GM12878 (cell line): Measurements from ENCODE around the gene LRRC75B. TPM values are rescaled to one million over a fixed set of nuclear protein-coding genes. Genes with fewer than 3 reads are reported as not detected.
"Not testable (repeated sequence)": the region's sequence is repeated elsewhere in the genome, so short reads cannot be mapped to it uniquely, and the experiment has no call there.

Source experiments
- ATAC-seq: fragments of 200-7000 bp; cut with Tn5 transposase; 3 replicates; pipeline ENCODE4 v1.9.1; 2020; ENCODE audit warnings: mild to moderate bottlenecking, moderate library complexity
- BruUV-seq: library from RNA; stranded (reverse); fragments of 400-500 nt; replicated peaks from 2 replicates; lab custom pipeline; 2021; lab: Mats Ljungman, UMichigan
- CTCF ChIA-PET: fragments of 300-600 bp; sonication (Branson Sonifier 250); formaldehyde crosslinking; extraction: SDS; loops from one replicate; lab custom pipeline; 2021; ENCODE audit warnings: inconsistent platforms; lab: Yijun Ruan, JAX
- POLR2A ChIA-PET: fragments of 350-600 bp; formaldehyde crosslinking; extraction: SDS; loops from one replicate; lab custom pipeline; 2021; ENCODE audit warnings: inconsistent platforms; lab: Charles Lee
- RAD21 ChIA-PET: fragments of 300-600 bp; sonication (Branson Sonifier 250); formaldehyde crosslinking; loops from one replicate; lab custom pipeline; 2023; ENCODE audit warnings: antibody characterized with exemption; ENCODE audit not compliant: unreplicated experiment; lab: Charles Lee
- SMC1A ChIA-PET: fragments of 300-600 bp; sonication (Branson Sonifier 250); formaldehyde crosslinking; loops from one replicate; lab custom pipeline; 2023; ENCODE audit not compliant: unreplicated experiment, uncharacterized antibody; lab: Charles Lee
- DNase-seq: peaks from one replicate; pipeline ENCODE4 v3.0.0-alpha.2; 2011; ENCODE audit warnings: low read depth, low spot score
- FAIRE-seq: peaks from 3 replicates; lab custom pipeline; 2011; peaks lifted over from hg19 to GRCh38; lab: Jason Lieb, UNC
- H2AFZ ChIP-seq: 2 replicates; pipeline ENCODE4 v1.6.0; 2011; ENCODE audit warnings: low read depth, low read length, control low read depth; ENCODE audit not compliant: control insufficient read depth
- H3K27ac ChIP-seq: 2 replicates; pipeline ENCODE4 v1.5.1; 2011; ENCODE audit warnings: control low read depth; ENCODE audit not compliant: control insufficient read depth, insufficient read depth
- H3K27me3 ChIP-seq, 2 experiments: replicated peaks in 1 of 2; 2 replicates each; pipeline versions ENCODE4 v1.6.0 to v1.6.1; 2011; ENCODE audit warnings: low read length in 1 of 2; ENCODE audit not compliant: control insufficient read depth in 2 of 2, insufficient read depth in 2 of 2
- H3K36me3 ChIP-seq, 2 experiments: 2 replicates each; pipeline ENCODE4 v1.5.1; 2011; ENCODE audit warnings: low read length in 1 of 2; ENCODE audit not compliant: control insufficient read depth in 2 of 2, insufficient read depth in 2 of 2
- H3K4me1 ChIP-seq: 2 replicates; pipeline ENCODE4 v1.6.1; 2011; ENCODE audit warnings: mild to moderate bottlenecking, low read length, moderate library complexity, mixed read lengths; ENCODE audit not compliant: control insufficient read depth, insufficient read depth
- H3K4me2 ChIP-seq: 2 replicates; pipeline ENCODE4 v1.6.0; 2011; ENCODE audit warnings: control low read depth; ENCODE audit not compliant: control insufficient read depth, insufficient read depth
- H3K4me3 ChIP-seq: fragments of 200-600 bp; sonication (generic); 2 replicates; pipeline ENCODE4 v1.5.1; 2016
- H3K79me2 ChIP-seq: 2 replicates; pipeline ENCODE4 v1.6.0; 2011; ENCODE audit warnings: low read length; ENCODE audit not compliant: control insufficient read depth, insufficient read depth
- H3K9ac ChIP-seq: 2 replicates; pipeline ENCODE4 v1.8.0; 2011; ENCODE audit warnings: low read length, control low read depth, mixed read lengths; ENCODE audit not compliant: control insufficient read depth, insufficient read depth
- H3K9me3 ChIP-seq: replicated peaks from 3 replicates; pipeline ENCODE4 v1.5.1; 2011; ENCODE audit warnings: mild to moderate bottlenecking, low read length; ENCODE audit not compliant: control insufficient read depth, insufficient read depth
- H4K20me1 ChIP-seq: 2 replicates; pipeline ENCODE4 v1.6.0; 2011; ENCODE audit not compliant: control insufficient read depth, insufficient read depth
- EGR1 ChIP-seq, 2 experiments: IDR thresholded peaks; 1 replicate in 1 of 2; 2 replicates in 1 of 2; pipeline ENCODE4 v1.6.1; 2011 to 2012; ENCODE audit warnings: low read depth in 2 of 2, low read length in 2 of 2, borderline replicate concordance in 1 of 2, mild to moderate bottlenecking in 1 of 2, moderate library complexity in 1 of 2
- GATAD2B ChIP-seq: fragments of 450-650 bp; conservative IDR thresholded peaks from 2 replicates; pipeline ENCODE4 v1.6.1; 2017; ENCODE audit warnings: low read depth, mild to moderate bottlenecking, moderate library complexity
- NR2F1 ChIP-seq: fragments of 450-650 bp; conservative IDR thresholded peaks from 2 replicates; pipeline ENCODE4 v1.6.1; 2017; ENCODE audit warnings: mild to moderate bottlenecking
- RFX5 ChIP-seq: IDR thresholded peaks from 2 replicates; pipeline ENCODE4 v1.6.1; 2011; ENCODE audit warnings: low read depth, low read length, improper control_type of control experiment
- WGBS: methylation state at CpG from one replicate; pipeline ENCODE4 v1.1.6; 2016; ENCODE audit warnings: low lambda C conversion rate; ENCODE audit not compliant: insufficient replicate concordance, insufficient coverage; ENCODE audit errors: missing lambda C conversion rate; 5-methylcytosine and 5-hydroxymethylcytosine counted together
- in situ Hi-C: fragments of 300-500 bp; cut with MboI; formaldehyde crosslinking; loops from 9 replicates; pipeline ENCODE4 v1.14.3; 2018; ENCODE audit warnings: mixed read lengths
- intact Hi-C: fragments of 100-400 bp; cut with micrococcal nuclease; formaldehyde crosslinking; loops from one replicate; pipeline ENCODE4 v1.14.2; 2022; ENCODE audit not compliant: unreplicated experiment
- polyA plus RNA-seq, 11 experiments: library from polyadenylated mRNA; depleted of rRNA in 4 of 11; unstranded in 6 of 11; stranded (reverse) in 5 of 11; fragments of >200 nt; fragmentation: Nextera tagmentation in 4 of 11; fragmentation: Illumina TruSeq in 1 of 11; extraction: Ambion mirVana in 4 of 11; extraction: Trizol in 1 of 11; gene quantifications; 1 replicate in 1 of 11; 2 replicates in 10 of 11; pipeline versions ENCODE4 v1.2.1 to v1.2.3, GENCODE V29; 2011 to 2016; ENCODE audit warnings: inconsistent platforms in 2 of 11, missing spikeins in 2 of 11, low read depth in 1 of 11
- total RNA-seq, 4 experiments: library from RNA; depleted of rRNA in 3 of 4; stranded (reverse); fragments of >200 nt in 3 of 4; fragmentation: Illumina TruSeq in 1 of 4; extraction: Trizol in 1 of 4; gene quantifications; 2 replicates each; pipeline versions ENCODE4 v1.2.1 to v1.2.3, GENCODE V29; 2013 to 2021

The LRRC75B gene
- total and polyA plus RNA-seq, 10 of the 15 experiments (the other 5 are each of a cell fraction or from before 2014, with no cell fraction given): 0.09 to 0.98 (median 0.11) TPM; not detected in 3

GRCh38 chr22:24593559-24593835, 624 bp upstream of the LRRC75B start:
- H3K36me3 ChIP-seq, BruUV-seq, H3K9me3 ChIP-seq, H3K4me2 ChIP-seq, H2AFZ ChIP-seq, DNase-seq, H3K27ac ChIP-seq, in situ Hi-C loops, ATAC-seq, H3K79me2 ChIP-seq, SMC1A ChIA-PET, H3K9ac ChIP-seq, FAIRE-seq, H4K20me1 ChIP-seq, intact Hi-C loops, H3K27me3 ChIP-seq, H3K4me1 ChIP-seq, POLR2A ChIA-PET: not testable (repeated sequence)
- ChIA-PET CTCF (interaction anchor here (1.0 kb wide), 1 partner anchor 42 kb away, joined by 3 read pairs; no protein-coding TSS in a partner anchor), RAD21 (interaction anchor here (0.6 kb wide), 1 partner anchor 12 kb away, joined by 3 read pairs; no protein-coding TSS in a partner anchor)
- 0 out of 2 replicates have a peak overlapping the region, but pooled peaks have one; percentile 65 for H3K4me3 ChIP-seq
- 94% methylated on average over 7 of the region's 10 CpGs for WGBS

- no peaks in the 10 kb centered on the region for H3K27me3 ChIP-seq
- POLR2A ChIA-PET: no interaction called here
- H2AFZ ChIP-seq: peak overlapping the region; percentile 90
- no peaks in the 10 kb centered on the region for H3K79me2 ChIP-seq
- WGBS: 12% methylated on average over 24 of the region's 33 CpGs
- in situ Hi-C loops: no loop called here
- no peaks in the 10 kb centered on the region for H3K4me1 ChIP-seq
- SMC1A ChIA-PET: no interaction called here
- no peaks in the 10 kb centered on the region for H3K9me3 ChIP-seq
- no peak for DNase-seq
- no peak for TF ChIP-seq RFX5
- peak; percentile 13; the same call in 1 of the 2 replicates for TF ChIP-seq NR2F1
- TF ChIP-seq EGR1 (IDR thresholded peaks at IDR 0.05; ENCODE audit: borderline replicate concordance in 1 of 2, low read depth in 2 of 2, low read length in 2 of 2): peak in 1 of 2 experiments; percentile 67; a peak in 1 of 3 replicates
- 0 out of 2 replicates have a peak, but pooled peaks have one; percentile 44 for TF ChIP-seq GATAD2B
- no peaks in the 10 kb centered on the region for H3K36me3 ChIP-seq
- H3K9ac ChIP-seq: peak overlapping the region; percentile 40; the same call in 1 of the 2 replicates
- FAIRE-seq: no peak
- H3K4me3 ChIP-seq: peak overlapping the region; percentile 58; the same call in 1 of the 2 replicates
- BruUV-seq: no TSS peak
- CTCF ChIA-PET: interaction anchor here (0.8 kb wide), 1 partner anchor 75 kb away, joined by 3 read pairs; no protein-coding TSS in a partner anchor
- H3K27ac ChIP-seq: no peak overlapping the region
- intact Hi-C loops: no loop called here
- RAD21 ChIA-PET: interaction anchor here (0.6 kb wide), 1 partner anchor 39 kb away, joined by 4 read pairs; no protein-coding TSS in a partner anchor
- peak overlapping the region; percentile 77 for H3K4me2 ChIP-seq
- no peaks in the 10 kb centered on the region for H4K20me1 ChIP-seq
- peak; percentile 29 for ATAC-seq
Observed at GRCh38 chr22:24592058-24592850, 619 bp downstream of the LRRC75B start.
